GM10847 (cell line): ENCODE measurements around the gene FBRSL1.

Experiments
- POLR2A ChIP-seq: IDR thresholded peaks from 2 replicates; pipeline ENCODE4 v1.6.1; 2011; ENCODE audit not compliant: insufficient read length; ENCODE audit errors: extremely low read depth

The FBRSL1 gene

GRCh38 chr12:132495629-132496357, 5.8 kb downstream of the FBRSL1 start:
- TF ChIP-seq POLR2A = no peak

GRCh38 chr12:132496358-132496669, 6.4 kb downstream of the FBRSL1 start:
- no peak for TF ChIP-seq POLR2A

- TF ChIP-seq POLR2A = no peak
Observed at GRCh38 chr12:132496710-132497109, 6.8 kb downstream of the FBRSL1 start.

GRCh38 chr12:132497514-132498405, 7.8 kb downstream of the FBRSL1 start:
- TF ChIP-seq POLR2A = no peak

GRCh38 chr12:132498931-132499330, 9.0 kb downstream of the FBRSL1 start:
- no peak for TF ChIP-seq POLR2A

GRCh38 chr12:132500142-132500855, 10.3 kb downstream of the FBRSL1 start:
- TF ChIP-seq POLR2A = no peak

- no peak for TF ChIP-seq POLR2A
Observed at GRCh38 chr12:132500856-132501180, 10.9 kb downstream of the FBRSL1 start.

- no peak for TF ChIP-seq POLR2A
Observed at GRCh38 chr12:132501204-132501940, 11.4 kb downstream of the FBRSL1 start.

GRCh38 chr12:132502149-132502881, 12.4 kb downstream of the FBRSL1 start:
- no peak for TF ChIP-seq POLR2A

- no peak for TF ChIP-seq POLR2A
Observed at GRCh38 chr12:132502882-132503193, 12.9 kb downstream of the FBRSL1 start.

- no peak for TF ChIP-seq POLR2A
Observed at GRCh38 chr12:132503618-132504204, 13.8 kb downstream of the FBRSL1 start.

- no peak for TF ChIP-seq POLR2A
Observed at GRCh38 chr12:132505105-132505851, 15.3 kb downstream of the FBRSL1 start.

- no peak for TF ChIP-seq POLR2A
Observed at GRCh38 chr12:132505852-132506219, 15.9 kb downstream of the FBRSL1 start.
